GM23248 (cell line): Measurements from ENCODE around the gene CELF6. TPM values are rescaled to one million over a fixed set of nuclear protein-coding genes. Genes with fewer than 3 reads are reported as not detected.

Experiments
- DNase-seq: peaks from one replicate; pipeline ENCODE4 v3.0.0-alpha.2; 2015
- H2AFZ ChIP-seq: fragments of 200-600 bp; sonication (generic); 2 replicates; pipeline ENCODE4 v1.6.1; 2016; ENCODE audit warnings: antibody characterized with exemption
- H3F3A ChIP-seq: fragments of 200-600 bp; sonication (generic); 2 replicates; pipeline ENCODE4 v1.6.1; 2016; ENCODE audit warnings: mild to moderate bottlenecking, antibody characterized with exemption, mixed run types; ENCODE audit not compliant: insufficient read depth
- H3K27ac ChIP-seq: fragments of 200-600 bp; sonication (generic); 2 replicates; pipeline ENCODE4 v1.5.1; 2016; ENCODE audit warnings: mild to moderate bottlenecking
- H3K27me3 ChIP-seq: fragments of 200-600 bp; sonication (generic); replicated peaks from 2 replicates; pipeline ENCODE4 v1.6.1; 2016; ENCODE audit warnings: mild to moderate bottlenecking; ENCODE audit not compliant: insufficient read depth
- H3K36me3 ChIP-seq: fragments of 200-600 bp; sonication (generic); 2 replicates; pipeline ENCODE4 v1.6.1; 2016; ENCODE audit warnings: low read depth, mild to moderate bottlenecking
- H3K4me1 ChIP-seq: fragments of 200-600 bp; sonication (generic); 2 replicates; pipeline ENCODE4 v1.6.1; 2016; ENCODE audit warnings: mild to moderate bottlenecking; ENCODE audit not compliant: insufficient read depth
- H3K4me2 ChIP-seq: fragments of 200-600 bp; sonication (generic); one replicate; pipeline ENCODE4 v1.6.1; 2016; ENCODE audit warnings: mild to moderate bottlenecking; ENCODE audit not compliant: unreplicated experiment
- H3K4me3 ChIP-seq: fragments of 200-600 bp; sonication (generic); 2 replicates; pipeline ENCODE4 v1.5.1; 2016; ENCODE audit warnings: mild to moderate bottlenecking
- H3K79me2 ChIP-seq: fragments of 200-600 bp; sonication (generic); 2 replicates; pipeline ENCODE4 v1.6.1; 2016; ENCODE audit warnings: mild to moderate bottlenecking; ENCODE audit not compliant: insufficient read depth
- H3K9ac ChIP-seq: fragments of 200-600 bp; sonication (generic); 2 replicates; pipeline ENCODE4 v1.6.1; 2016; ENCODE audit warnings: mild to moderate bottlenecking
- H3K9me2 ChIP-seq: fragments of 200-600 bp; sonication (generic); 2 replicates; pipeline ENCODE4 v1.6.1; 2016; ENCODE audit warnings: mixed run types, mild to moderate bottlenecking, moderate library complexity; ENCODE audit not compliant: insufficient read depth
- H3K9me3 ChIP-seq: fragments of 200-600 bp; sonication (generic); one replicate; pipeline ENCODE4 v1.6.1; 2017; ENCODE audit warnings: low read depth
- H4K20me1 ChIP-seq: fragments of 200-600 bp; sonication (generic); 2 replicates; pipeline ENCODE4 v1.6.0; 2016; ENCODE audit not compliant: insufficient read depth
- EZH2 ChIP-seq: fragments of 200-600 bp; sonication (generic); IDR thresholded peaks from 2 replicates; pipeline ENCODE4 v1.6.1; 2018; ENCODE audit warnings: antibody characterized with exemption, mild to moderate bottlenecking; ENCODE audit not compliant: insufficient read depth, poor library complexity, severe bottlenecking
- EZH2phosphoT487 ChIP-seq: fragments of 200-600 bp; sonication (generic); IDR thresholded peaks from 2 replicates; pipeline ENCODE4 v1.6.1; 2018; ENCODE audit warnings: antibody characterized with exemption, moderate library complexity, mild to moderate bottlenecking, low read depth; ENCODE audit not compliant: insufficient read depth
- WGBS, 2 experiments: methylation state at CpG; one replicate each; pipeline ENCODE4 v1.1.6; 2015 to 2017; ENCODE audit warnings: low lambda C conversion rate in 2 of 2, low coverage in 1 of 2; ENCODE audit errors: missing lambda C conversion rate in 2 of 2; 5-methylcytosine and 5-hydroxymethylcytosine counted together
- in situ Hi-C: fragments of 300-500 bp; cut with MboI; formaldehyde crosslinking; loops from 2 replicates; pipeline ENCODE4 v1.15.0; 2020
- polyA plus RNA-seq: library from polyadenylated mRNA; unstranded; fragments of >200 nt; fragmentation: Nextera tagmentation; extraction: Ambion mirVana; gene quantifications from 2 replicates; pipeline ENCODE4 v1.2.1, GENCODE V29; 2016
- total RNA-seq: library from RNA; depleted of rRNA; stranded (reverse); fragments of >200 nt; shearing (Covaris generic); gene quantifications from 2 replicates; pipeline ENCODE4 v1.2.3, GENCODE V29; 2014

The CELF6 gene
- total and polyA plus RNA-seq, 2 experiments from 2014 or later, result 0.08 to 0.22 TPM

DNA sequence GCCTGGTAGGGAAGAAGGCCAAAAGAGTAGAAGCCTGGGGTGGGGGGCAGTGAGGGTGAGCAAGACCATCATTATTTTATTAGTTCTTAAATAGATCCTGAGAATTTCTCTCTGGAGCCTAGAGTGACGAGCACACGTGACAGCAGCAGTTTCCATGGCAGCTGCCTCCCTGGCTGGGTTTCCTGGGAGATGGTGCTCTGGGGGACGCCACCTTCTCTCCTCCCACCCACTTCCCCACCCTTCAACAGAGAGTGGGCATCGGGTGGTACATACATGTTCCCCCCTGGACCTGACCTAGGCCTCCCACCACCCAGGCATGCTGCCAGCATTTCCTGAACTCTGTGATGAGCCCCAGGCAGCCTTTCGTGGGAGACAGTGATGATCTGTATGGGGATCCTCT lies 12.9 kb downstream of the CELF6 start:
- Histone ChIP-seq H3K4me2 (no peak overlapping the region), H3K9me2 (no peaks in the 10 kb centered on the region), H3K9ac (no peak overlapping the region), H3K79me2 (no peaks in the 10 kb centered on the region), H3K36me3 (no peaks in the 10 kb centered on the region), H3K4me3 (no peak overlapping the region), H3K27ac (no peak overlapping the region), H2AFZ (no peak overlapping the region), H3K4me1 (no peaks in the 10 kb centered on the region), H3K27me3 (no peaks in the 10 kb centered on the region), H3K9me3 (no peaks in the 10 kb centered on the region), H3F3A (no peaks in the 10 kb centered on the region), H4K20me1 (no peaks in the 10 kb centered on the region)
- TF ChIP-seq EZH2 (no peak), EZH2phosphoT487 (no peak)
- DNase-seq, result no peak
- in situ Hi-C loops, result no loop called here
- WGBS, 2 experiments, result 32 to 44% methylated on average over 4 to 5 of the region's 5 CpGs

GRCh38 chr15:72306211-72306785 lies 13.7 kb downstream of the CELF6 start:
- Histone ChIP-seq H3F3A (no peaks in the 10 kb centered on the region), H2AFZ (no peak overlapping the region), H4K20me1 (no peaks in the 10 kb centered on the region), H3K4me3 (no peak overlapping the region), H3K36me3 (no peaks in the 10 kb centered on the region), H3K9me2 (no peaks in the 10 kb centered on the region), H3K27me3 (no peaks in the 10 kb centered on the region), H3K4me1 (no peaks in the 10 kb centered on the region), H3K27ac (no peak overlapping the region), H3K9me3 (no peaks in the 10 kb centered on the region), H3K9ac (no peak overlapping the region), H3K4me2 (no peak overlapping the region), H3K79me2 (no peaks in the 10 kb centered on the region)
- in situ Hi-C loops, result no loop called here
- TF ChIP-seq EZH2phosphoT487 (no peak), EZH2 (no peak)
- 58 to 60% methylated on average over 9 to 10 of the region's 10 CpGs for WGBS, 2 experiments
- DNase-seq, result peak; percentile 48

GRCh38 chr15:72304596-72304995 lies 15.4 kb downstream of the CELF6 start:
- Histone ChIP-seq H3K27ac (no peak overlapping the region), H3K9me3 (no peaks in the 10 kb centered on the region), H3K36me3 (no peaks in the 10 kb centered on the region), H2AFZ (no peak overlapping the region), H3K9ac (no peak overlapping the region), H3K79me2 (no peaks in the 10 kb centered on the region), H3K9me2 (no peaks in the 10 kb centered on the region), H3K4me1 (no peaks in the 10 kb centered on the region), H3K27me3 (no peaks in the 10 kb centered on the region), H4K20me1 (no peaks in the 10 kb centered on the region), H3K4me2 (no peak overlapping the region), H3K4me3 (no peak overlapping the region), H3F3A (no peaks in the 10 kb centered on the region)
- in situ Hi-C loops, result no loop called here
- TF ChIP-seq EZH2, result no peak
- TF ChIP-seq EZH2phosphoT487, result no peak
- no peak for DNase-seq
- WGBS, 2 experiments, result 92 to 95% methylated on average over 7 of the region's 7 CpGs

GRCh38 chr15:72302955-72303354 lies 17.0 kb downstream of the CELF6 start:
- in situ Hi-C loops, result no loop called here
- H4K20me1 ChIP-seq, result no peaks in the 10 kb centered on the region
- DNase-seq, result no peak

More at GRCh38 chr15:72302955-72303354, 17.0 kb downstream of the CELF6 start:
- Histone ChIP-seq H2AFZ (no peak overlapping the region), H3K27ac (no peak overlapping the region), H3K4me1 (no peaks in the 10 kb centered on the region), H3K4me2 (no peak overlapping the region), H3K27me3 (no peaks in the 10 kb centered on the region), H3K9me2 (no peaks in the 10 kb centered on the region), H3K36me3 (no peaks in the 10 kb centered on the region), H3K9me3 (no peaks in the 10 kb centered on the region), H3K9ac (no peak overlapping the region), H3K79me2 (no peaks in the 10 kb centered on the region), H3F3A (no peaks in the 10 kb centered on the region), H3K4me3 (no peak overlapping the region)
- 7 to 26% methylated on average over 1 of the region's 1 CpG for WGBS, 2 experiments
- no peak for TF ChIP-seq EZH2phosphoT487
- no peak for TF ChIP-seq EZH2
